ENCODE data around the gene TBC1D22A.

Gene TBC1D22A

DNA sequence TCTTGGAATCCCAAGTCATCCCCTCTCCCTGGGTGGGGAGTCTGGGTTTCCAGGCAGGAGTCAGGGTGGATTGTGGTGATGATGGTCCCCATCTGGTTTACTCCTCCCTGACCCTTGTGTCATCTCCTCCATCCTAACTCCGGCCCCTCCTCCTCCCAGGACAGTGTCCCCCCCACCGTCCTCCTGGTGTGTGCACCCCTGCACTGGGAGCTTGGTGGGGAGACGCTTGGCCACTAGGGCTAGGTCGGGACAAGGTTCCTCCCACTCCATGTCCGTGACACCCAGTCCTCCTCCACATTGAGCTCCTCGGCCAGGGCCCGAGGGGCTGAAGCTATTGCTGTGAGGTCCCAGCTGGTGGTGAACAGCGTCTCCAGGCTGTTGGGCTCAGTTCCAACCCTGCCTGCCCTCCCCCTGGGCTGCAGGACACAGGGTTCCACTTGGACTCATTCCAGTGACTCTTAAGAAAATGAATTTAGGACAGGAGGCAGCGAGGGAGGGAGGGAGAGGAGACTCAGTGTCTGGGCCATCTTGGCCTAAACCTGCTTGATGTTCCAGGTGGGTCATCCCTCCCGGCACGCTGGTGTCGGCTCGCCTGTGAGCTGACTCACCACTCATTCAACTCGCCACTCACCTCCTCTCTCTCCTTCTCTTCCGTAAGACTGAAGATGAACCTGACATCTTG, 433.2 kb downstream of the TBC1D22A start:
- DNase-seq: no peak

DNA sequence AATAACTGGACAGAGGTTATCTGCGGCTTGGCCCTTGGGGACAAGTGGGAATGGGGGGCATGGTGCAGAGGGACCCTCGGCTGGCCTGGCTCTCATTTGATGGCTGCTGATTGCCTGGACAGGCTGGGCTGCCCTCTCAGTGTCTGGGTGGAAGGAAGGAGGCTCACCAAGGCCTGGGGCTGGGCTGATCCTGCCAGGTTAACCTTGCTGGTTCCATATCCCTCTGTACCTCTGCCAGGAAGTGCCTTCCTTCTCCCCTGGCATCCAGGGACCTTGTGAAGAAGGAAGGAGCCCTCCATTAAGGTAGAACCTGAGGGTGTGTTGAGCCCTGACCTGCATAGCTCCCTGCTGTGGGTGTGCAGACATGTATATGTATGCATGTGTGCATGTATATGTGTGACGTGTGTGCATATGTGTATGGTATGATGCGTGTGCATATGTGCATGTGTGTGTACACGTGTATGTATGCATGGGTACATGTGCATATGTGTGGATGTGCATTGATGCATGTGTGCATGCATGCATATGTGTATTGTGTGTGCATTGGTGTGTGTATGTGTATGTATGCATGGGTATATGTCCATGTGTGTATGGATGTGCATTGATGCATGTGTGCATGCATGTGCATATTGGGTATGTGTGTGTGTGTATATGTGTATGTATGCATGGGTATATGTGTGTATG, 433.9 kb downstream of the TBC1D22A start:
- DNase-seq: no peak

DNA sequence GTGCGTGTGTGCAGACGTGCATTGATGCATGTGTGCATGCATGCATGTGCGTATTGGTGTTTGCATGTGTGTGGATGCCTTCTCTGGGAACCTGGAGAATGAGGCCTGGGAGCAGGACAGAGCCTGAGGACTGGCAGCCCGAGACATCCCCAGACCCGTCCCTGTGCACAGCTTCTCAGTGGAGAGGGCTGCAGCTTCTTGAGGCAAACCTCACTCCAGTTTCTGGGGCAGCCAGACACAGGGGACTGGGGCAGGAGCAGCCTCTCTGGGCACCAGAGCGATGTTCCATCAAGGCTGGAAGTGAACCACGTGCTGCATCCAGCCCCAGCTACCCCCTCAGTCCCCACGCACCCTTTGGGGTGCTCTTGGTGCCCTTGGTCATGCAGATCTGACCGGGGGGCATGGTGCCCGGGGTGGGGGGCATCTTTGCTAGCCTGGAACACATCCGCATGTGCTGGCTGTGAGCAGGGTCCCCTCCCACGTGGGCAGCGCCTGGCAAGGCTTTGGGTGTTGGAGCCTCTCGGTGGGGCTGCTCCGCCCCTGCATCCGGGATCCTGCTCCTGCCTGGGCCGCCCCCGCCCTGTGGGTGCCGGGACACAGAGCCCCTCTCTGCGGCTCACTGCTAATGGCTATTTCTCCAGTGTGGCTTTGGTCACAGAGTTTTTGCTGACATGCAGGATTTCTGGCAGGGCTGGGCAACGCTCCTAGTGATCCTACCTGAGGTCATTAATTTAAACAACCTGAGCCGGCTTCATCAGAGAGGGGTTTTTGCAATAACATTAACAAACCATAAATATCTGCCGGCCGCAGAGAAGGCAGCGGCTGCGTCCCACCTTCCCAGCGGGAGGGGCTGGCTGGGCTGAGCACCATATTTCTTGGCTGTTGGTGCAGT, 434.7 kb downstream of the TBC1D22A start:
- DNase-seq: no peak

DNA sequence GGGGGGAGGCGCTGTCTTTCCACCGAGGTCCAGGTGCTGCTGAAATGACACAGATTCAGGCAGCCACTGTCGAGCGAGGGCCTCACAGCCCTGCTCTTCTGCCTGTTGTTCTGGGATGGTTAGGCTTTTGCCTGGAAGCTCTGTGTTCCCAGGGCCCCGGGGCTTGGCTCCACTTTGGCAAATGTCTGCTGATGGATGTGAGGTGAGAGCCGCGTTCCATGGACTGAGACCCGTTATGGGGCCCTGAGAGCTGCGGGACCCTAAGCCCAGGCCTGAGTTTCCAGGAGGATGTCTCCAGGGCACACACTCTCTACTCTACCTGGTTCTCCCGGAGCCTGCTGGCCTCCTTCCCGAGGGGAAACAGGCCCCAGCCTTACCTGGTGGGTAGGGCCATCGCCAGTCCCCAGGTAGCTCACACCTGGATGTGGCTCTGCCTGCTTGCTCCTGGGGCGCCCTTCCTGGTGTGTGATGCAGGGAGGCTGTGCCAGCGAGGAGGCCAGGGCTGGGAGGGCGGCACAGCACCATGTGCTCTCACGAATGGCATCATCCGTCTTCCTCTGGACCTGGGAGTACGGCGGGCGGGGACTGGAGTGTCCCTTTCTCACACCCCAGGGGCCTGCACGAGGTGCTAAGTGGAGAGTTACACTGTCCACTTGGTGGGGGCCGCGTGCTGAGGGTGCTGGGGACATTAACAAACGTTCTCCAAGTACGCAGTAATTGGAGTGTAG, 435.5 kb downstream of the TBC1D22A start:
- no peak for DNase-seq

DNA sequence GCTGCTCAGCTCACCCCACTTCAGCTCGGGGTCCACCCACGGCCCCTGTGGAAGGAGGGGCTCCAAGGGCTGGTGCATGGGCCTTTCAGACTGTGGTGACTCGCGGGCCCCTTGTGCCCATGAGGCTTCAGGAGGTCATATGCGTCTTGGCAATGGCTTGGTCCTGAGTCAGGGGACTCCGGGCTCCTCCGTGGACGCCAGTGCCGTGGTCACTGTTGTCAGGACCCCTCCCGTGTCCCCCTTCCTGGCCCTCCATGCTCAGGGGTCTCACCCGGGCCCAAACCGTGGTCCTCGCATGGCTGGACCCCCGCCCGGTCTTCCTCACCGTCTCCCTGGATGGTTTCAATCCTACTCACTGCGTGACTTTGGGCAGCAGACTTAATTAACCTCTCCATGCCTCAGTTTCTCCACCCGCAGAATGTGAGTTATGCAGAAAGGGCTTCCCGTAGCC, 436.4 kb downstream of the TBC1D22A start:
- no peak for DNase-seq

DNA sequence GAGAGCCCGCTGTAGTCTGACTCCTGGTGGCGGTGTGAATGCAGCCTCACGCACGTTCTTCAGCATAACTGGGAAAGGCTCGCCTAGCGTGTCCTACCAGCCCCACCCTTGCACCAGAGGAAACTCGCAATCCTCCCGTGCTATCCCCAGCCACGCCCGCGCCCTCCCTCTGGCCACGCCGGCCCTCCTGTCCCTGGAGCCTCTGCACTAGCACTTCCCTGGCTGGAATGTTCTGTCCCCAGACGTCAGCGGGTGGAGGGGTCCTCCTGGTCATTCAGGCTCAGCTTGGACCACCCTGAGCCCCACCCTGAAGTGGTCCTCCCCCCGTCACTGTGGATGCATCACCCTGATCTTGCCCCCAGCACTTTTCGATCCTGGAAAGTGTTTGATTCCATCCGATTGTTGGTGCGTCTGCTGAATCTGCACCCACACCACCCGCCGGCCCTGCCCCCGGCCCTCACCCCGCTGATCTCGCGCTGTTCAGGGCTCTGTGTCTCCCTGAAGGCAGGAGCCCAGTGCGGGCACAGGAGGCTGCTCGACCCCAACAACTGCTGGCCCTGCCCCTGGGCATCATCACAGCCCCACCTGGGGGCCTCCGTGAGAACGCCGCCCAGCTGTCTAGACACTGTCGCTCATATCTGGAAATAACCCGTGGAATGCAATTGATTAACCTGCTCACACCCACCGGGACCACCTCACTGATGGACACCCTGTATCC, 437.0 kb downstream of the TBC1D22A start:
- DNase-seq: no peak

DNA sequence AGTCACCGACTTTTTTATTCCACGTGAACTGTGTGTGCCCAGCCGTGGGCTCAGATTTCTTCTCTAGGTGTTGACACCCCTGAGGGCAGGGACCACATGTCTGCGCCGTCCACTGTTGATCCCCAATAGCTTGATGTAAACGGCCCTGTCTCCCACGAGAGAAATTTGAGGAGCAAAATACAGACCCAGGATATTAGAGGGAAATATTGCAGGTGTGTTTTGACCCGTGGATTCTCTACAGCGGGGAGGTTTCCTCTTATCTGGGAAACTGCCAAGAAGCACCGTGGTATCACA, 437.5 kb downstream of the TBC1D22A start:
- no peak for DNase-seq

DNA sequence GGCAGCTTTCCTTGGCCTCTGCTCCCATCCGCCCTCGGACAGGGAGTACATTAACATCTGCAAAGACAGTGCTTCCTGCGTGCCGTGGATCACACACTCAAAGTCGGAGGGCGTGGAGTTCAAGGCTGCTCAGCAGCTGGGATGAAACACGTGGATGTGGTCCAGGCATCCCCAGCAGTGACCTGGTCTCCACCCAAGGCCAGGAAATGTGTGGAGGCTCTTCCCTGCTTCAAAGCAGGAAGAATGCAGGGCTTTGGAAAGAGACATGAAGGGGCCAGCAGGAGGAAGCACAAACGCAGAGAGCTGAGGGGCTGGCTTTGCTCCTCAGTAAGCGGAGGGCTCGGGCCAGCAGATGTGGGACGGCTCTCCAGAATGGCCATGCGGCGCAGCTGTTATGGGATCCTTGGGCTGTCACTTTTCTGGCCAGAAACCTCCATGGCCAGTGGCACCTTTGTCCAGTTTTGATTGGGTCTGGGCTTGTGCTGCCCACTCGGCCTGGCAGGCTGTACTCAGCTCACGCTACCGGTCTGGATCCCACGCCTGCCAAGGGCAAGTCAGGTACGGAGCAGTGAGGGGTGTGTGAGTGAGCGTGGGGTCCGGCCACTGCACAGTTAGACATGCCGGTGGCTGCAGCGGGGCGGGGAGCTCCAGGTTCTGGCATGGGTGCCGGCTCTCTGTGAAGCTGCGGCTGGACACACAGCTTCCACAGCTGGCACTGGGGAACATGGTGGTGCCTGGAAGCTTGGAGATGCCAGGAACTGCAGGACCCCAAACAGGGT, 438.0 kb downstream of the TBC1D22A start:
- peak; percentile 8 for DNase-seq

DNA sequence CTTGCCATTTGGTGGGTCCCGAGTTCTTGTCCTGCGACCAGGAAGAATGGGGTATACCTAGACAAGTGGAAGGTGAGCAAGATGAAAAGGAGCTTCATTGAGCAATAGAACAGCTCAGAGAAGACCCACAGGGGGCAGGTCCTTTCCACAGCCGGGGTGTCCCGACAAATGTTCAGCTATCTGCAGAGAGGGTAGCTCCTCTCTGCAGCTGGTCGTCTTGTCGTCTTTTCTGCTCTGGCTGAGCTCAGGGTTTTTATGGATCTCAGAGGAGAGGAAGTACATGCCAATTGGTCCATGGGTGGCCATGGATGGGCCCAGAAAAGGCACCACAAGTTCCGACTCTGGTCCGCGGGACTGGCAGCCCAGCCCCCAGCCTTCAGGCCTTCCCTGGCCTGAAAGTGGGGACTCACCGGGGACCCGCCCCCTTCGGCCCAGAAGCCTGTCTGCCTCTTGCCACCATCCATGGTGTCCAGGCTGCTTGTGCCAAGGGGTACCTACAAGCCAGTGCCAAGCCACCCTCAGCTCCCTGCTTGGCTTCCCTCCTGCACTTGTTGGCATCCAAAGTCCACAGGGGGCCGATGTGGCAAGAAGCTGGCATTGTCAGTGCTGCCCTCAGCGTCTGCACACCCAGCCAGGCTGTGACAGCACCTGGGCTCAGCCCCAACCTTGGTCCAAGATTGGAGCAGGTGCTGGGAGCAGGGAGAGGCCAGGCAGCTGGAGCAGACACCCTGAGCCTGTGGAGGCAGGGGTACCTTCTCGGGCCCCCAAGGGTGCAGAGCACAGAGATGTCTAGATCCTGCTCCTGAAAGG, 438.9 kb downstream of the TBC1D22A start:
- no peak for DNase-seq

DNA sequence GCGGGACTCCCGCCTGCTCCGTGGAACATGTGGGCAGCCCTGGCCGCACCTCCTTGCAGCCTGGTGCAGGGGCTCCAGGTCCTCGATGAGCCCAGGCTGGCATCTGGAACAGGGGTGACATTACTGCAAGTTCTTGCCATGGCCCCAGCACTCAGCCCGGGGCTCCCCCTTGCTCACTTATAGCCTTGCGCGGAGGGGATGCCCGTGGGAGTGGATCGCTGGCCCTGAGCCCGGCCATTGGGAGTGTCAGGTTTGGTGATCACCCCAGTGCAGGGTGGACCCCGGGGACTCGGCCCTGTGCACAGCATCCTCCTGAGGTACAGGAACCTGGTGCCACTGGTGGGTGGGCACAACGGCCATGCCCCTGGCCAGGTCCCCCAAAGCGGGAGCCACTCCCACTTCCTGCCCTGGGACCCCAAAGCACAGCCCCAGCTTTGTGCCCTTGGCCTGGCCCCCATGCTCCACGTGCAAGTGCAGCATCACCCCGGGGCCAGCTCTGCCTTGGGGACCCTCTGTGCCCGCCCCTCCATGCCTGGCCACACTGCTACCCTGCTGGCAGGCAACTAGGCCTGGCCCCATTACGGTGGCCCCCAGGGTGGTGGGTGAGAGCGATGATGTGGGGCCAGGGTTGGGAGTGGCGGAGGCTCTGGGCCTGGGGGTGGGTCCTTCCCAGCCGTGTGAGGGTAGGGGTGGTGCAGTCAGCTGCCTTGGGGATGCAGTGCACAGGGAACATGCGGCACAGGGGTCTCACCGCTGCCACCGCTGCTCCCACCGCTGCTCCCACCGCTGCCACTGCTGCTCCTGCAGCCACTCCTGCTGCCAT, 439.8 kb downstream of the TBC1D22A start:
- no peak for DNase-seq

DNA sequence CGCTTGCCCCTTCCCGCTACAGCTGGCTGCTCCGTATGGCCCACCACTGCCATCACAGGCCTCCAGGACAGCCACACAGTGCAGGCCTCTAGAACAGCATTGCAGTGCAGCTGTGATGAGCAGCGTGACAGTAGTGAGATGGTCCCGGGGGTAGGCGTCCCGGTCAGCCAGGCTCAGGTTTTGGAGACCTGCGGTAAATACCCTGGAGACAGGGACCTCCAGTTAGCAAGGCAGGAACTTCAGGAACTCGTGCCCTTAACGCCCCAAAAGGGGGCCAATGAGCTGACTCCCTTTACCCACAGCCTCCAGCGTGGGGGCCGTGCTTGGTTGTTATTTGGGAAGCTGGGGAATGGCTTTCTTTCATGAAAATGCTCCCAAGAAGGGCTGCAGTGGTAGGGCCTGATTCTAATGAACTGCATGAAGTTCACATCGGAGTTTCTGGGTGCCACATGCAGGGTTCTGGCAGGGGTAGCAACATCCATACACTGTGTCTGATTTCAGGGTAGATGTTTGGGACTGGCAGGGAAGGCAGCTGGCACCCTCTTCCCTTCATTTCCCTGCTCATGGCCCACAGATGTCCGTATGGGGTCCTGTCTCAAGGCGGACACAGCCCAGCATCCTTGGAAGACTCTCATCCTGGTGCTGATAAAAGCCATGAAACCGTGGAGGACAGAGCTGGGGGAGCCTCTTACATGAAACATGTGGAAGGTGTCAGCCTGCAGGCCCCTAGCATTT, 440.5 kb downstream of the TBC1D22A start:
- no peak for DNase-seq

DNA sequence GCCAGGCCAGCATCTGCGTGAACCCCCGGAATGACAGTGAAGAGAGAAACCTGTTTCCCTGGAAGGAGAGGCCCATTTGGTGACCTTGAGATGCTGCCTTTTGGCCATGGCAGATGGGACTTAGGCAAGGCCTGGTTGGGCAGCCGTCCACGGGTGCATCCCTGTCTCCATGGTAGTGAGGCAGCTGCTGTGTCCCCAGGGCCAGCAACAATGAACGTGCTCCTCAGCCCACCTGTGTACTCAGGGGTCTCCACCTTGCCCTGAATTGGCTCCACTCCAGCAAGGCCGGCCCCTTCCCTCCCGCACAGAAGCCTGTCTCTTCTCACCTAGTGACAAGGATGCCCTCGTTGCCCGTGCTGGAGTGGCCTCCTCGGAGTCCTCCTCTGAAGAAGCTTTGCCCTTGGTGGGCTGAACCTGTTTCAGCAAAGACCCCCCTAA, 441.1 kb downstream of the TBC1D22A start:
- DNase-seq: no peak

DNA sequence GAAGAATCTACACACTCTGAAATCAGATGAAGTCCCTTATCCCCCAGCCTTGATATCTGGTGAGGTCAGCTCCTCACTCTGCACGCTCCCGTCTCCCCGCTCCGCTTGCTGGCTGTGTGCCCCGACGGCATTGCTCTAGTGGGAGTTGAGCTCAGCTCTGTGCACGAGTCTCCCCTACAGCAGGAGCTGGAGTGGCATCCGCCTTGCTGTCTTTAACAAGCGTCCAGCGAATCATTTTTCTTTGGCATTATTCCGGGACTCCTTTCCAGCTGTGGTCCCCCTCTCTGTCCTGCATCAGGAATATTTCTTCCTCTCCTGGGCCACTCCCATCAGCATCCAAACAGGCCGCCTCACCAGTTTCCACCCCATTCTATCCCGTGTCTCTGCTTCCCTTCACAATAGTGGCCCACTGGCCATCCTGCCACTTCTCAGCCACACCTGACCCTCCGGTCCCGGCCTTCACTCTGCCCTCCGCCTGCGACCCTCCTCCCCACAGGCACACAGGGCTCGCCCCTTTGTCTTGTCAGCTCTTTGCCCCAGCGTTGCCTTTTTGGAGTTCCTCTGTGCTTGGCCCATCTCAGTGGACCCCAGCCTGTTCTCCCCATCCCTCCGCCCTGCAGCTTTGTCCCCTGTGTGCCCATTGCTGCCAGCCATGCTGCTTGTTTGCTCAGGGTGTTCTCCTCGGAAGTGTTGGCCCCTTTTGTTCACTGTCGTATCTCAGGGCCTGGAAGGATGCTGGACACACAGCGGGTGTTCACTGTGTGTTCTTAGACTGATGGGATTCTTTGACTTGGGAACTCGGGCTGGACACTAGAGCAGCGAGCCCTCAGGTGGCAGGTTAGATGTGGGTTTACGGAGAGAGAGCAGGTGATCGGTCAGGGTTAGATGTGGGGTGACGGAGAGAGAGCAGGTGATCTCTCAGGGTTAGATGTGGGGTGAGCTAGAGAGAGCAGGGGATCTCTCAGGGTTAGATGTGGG, 441.8 kb downstream of the TBC1D22A start:
- DNase-seq: no peak

DNA sequence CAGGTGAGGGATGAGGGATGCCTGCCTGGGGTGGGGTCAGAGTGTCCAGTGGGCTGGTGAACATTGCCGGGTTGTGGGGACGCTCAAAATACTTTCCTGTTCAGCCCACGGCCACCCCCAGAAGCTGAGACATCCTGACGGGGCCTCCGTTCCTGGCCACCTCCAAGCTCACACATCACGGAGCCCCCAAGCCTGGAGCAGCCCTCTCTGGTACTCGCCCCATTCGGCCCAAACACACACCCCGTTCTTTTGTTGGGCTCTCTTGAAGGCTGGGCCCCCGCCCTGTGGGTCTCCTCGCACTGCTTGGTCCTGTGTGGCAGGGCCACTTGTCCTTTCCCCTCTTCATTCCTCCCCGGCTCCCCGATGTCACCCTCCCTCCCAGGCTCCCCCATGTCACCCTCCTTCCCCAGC, 442.6 kb downstream of the TBC1D22A start:
- no peak for DNase-seq

DNA sequence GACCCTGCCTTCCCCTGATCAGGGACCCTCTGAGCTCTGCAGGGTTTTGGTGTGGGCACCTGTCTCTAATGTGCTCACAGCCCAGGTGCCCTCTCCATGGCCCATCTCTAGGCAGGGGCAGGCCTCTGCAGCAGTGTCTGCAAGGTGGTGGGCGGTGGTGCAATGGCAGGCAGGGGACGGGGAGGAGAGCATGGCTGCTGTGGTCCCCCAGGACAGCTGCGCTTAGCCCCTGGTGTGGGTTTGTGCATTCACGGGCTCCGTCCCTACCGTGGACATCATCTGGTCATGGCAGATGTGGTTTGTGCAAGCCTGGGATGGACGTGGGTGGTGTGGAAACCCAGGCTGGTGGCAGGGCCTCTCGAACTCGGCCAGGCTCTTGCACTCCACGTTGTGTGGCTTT, 443.1 kb downstream of the TBC1D22A start:
- no peak for DNase-seq

DNA sequence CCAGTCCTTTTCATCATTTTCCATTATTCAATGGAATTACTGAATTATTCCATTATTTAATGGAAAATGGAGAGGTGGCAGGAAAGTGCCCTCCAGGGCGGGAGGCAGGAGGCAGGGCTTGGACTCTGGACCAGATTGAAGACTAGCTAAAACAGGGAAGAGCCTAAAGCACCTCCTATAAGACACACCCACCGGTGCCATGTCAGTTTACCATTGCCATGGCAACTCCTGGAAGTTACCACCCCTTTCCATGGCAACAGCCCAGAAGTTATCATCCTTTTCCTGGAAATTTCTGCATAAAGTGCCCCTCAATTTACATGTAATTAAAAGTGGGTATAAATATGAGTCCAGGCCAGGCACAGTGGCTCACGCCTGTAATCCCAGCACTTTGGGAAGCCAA, 443.7 kb downstream of the TBC1D22A start:
- no peak for DNase-seq

DNA sequence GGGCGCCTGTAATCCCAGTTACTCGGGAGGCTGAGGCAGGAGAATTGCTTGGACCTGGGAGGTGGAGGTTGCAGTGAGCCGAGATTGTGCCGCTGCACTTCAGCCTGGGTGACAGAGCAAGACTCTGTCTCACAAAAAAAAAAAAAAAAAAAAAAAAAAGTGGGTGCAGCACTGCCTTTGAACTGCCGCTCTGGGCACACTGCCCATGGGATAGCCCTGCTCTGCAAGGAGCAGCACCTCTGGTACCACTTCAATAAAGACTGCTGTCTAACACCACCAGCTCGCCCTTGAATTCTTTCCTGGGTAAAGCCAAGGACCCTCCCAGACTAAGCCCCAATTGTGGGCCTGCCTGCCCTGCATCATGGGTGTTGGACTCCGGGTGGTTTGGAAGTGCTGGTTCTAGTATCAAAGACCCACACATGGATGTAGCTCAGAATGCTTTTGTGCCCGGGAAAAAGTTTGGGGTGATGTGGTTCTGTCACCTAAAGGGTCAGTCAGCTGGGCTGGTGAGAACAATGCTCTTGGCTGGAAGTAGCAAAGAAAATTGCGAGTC, 444.3 kb downstream of the TBC1D22A start:
- DNase-seq: no peak
